ENCODE data around the gene TENM3. TPM values are rescaled to one million over a fixed set of nuclear protein-coding genes. Genes with fewer than 3 reads are reported as not detected.

The TENM3 gene
- total RNA-seq, 1 donor from 2014 or later: 2.8 TPM

DNA sequence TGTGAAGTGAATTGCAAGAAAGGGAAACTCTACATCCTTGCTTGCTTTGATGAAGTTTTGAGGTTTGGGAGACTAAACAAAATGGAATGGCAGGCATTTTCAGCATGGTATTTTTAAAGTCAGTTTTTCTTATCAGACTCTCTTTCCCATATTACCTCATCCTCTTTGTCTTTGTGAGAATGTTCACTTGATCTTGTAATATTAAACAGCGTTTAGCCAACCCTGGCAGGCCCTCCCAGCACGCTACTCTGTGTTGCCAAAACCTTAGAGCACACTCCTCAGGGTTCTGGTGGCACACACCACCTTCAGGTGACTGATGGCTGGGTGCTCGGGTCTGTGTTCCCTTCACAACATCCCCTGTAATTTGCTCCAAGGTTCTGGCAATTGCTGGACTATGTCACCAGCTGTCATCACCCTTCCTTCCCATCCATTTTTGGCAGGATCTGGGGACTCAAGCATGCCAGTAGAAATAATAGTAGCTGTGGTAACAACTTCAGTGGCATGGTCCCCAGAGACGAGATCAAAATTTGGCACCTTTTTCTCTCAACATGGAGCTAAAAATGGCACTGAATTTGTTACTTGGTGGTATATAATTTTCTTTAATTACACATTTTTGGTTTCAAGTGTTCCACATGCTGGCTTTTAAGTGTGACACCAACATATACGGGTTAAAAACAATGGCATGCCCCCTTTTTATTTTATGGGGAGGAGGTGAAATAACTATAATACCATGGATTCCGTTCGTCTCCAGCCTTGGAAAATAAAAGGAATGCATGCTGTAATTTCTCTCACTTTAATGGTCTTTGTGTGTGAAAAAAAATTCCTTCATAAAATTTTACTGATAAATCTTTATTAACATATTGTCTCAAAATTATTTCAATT lies 400.8 kb downstream of the TENM3 start:
- TF ChIP-seq, protein P1, sequence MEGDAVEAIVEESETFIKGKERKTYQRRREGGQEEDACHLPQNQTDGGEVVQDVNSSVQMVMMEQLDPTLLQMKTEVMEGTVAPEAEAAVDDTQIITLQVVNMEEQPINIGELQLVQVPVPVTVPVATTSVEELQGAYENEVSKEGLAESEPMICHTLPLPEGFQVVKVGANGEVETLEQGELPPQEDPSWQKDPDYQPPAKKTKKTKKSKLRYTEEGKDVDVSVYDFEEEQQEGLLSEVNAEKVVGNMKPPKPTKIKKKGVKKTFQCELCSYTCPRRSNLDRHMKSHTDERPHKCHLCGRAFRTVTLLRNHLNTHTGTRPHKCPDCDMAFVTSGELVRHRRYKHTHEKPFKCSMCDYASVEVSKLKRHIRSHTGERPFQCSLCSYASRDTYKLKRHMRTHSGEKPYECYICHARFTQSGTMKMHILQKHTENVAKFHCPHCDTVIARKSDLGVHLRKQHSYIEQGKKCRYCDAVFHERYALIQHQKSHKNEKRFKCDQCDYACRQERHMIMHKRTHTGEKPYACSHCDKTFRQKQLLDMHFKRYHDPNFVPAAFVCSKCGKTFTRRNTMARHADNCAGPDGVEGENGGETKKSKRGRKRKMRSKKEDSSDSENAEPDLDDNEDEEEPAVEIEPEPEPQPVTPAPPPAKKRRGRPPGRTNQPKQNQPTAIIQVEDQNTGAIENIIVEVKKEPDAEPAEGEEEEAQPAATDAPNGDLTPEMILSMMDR (IDR thresholded peaks at IDR 0.05): no peak
- intact Hi-C loops (cut with DNase I): no loop called here
- peak overlapping the region in 1 of 2 donors; percentile 3 for H3K4me3 ChIP-seq

DNA sequence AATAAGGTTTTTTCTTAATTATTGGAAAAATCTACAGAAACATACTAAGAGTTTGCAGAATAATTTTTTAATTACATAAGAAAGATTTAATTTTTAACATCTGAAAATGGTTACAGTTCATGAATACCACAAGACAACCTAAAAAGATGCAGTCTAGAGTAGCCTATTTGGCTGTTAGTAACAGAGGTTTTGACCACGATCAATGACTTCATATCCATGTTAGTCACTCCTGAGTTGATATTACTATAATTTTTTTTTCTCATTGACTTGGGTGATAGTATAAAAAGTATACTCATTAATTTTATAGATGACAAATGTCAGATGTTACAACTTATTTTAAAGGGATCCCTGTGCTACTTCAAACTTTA lies 401.5 kb downstream of the TENM3 start:
- intact Hi-C loops (cut with DNase I): no loop called here
- Histone ChIP-seq H3K4me1 (no peaks in the 10 kb centered on the region), H3K36me3 (no peaks in the 10 kb centered on the region), H3K4me3 (no peak overlapping the region), H3K9me3 (peaks cover 0 to 5% of the 10 kb centered on the region in 2 donors), H3K27me3 (no peaks in the 10 kb centered on the region), H3K27ac (no peak overlapping the region)
- TF ChIP-seq, protein P1 (IDR thresholded peaks at IDR 0.05): no peak
- DNase-seq (ENCODE audit: low spot score in 2 of 2): no peak

More for the DNA sequence above, 400.8 kb downstream of the TENM3 start:
- no peaks in the 10 kb centered on the region for H3K4me1 ChIP-seq
- H3K27ac ChIP-seq: no peak overlapping the region
- H3K9me3 ChIP-seq: peaks cover 0 to 5% of the 10 kb centered on the region in 2 donors
- no peaks in the 10 kb centered on the region for H3K36me3 ChIP-seq
- no peak for DNase-seq (ENCODE audit: low spot score in 2 of 2)
- H3K27me3 ChIP-seq: no peaks in the 10 kb centered on the region

DNA sequence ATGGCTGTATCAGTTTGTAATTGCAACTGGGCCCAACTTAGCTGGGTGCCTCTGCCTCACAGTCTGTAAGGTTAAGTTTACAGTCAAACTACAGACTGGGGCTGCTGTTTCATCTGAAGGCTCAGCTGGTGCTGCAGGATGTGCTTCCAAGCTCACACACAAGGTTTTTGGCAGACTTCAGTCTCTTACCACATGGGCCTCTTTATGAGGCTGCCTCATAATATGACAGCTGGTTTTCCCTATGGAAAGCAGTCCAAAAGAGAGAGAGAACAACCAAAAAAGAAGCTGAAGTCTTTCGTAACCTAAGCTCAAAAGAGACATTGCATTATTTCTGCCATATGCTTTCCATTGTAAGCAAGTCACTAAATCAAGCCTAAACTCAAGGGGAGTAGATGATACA lies 402.3 kb downstream of the TENM3 start:
- TF ChIP-seq, protein P1 (IDR thresholded peaks at IDR 0.05): no peak
- intact Hi-C loops (cut with DNase I): no loop called here
- H3K4me1 ChIP-seq: no peaks in the 10 kb centered on the region
- peaks cover 0 to 5% of the 10 kb centered on the region in 2 donors for H3K9me3 ChIP-seq
- H3K27me3 ChIP-seq: no peaks in the 10 kb centered on the region
- H3K36me3 ChIP-seq: no peaks in the 10 kb centered on the region
- no peak for DNase-seq (ENCODE audit: low spot score in 2 of 2)
- no peak overlapping the region for H3K4me3 ChIP-seq
- no peak overlapping the region for H3K27ac ChIP-seq

DNA sequence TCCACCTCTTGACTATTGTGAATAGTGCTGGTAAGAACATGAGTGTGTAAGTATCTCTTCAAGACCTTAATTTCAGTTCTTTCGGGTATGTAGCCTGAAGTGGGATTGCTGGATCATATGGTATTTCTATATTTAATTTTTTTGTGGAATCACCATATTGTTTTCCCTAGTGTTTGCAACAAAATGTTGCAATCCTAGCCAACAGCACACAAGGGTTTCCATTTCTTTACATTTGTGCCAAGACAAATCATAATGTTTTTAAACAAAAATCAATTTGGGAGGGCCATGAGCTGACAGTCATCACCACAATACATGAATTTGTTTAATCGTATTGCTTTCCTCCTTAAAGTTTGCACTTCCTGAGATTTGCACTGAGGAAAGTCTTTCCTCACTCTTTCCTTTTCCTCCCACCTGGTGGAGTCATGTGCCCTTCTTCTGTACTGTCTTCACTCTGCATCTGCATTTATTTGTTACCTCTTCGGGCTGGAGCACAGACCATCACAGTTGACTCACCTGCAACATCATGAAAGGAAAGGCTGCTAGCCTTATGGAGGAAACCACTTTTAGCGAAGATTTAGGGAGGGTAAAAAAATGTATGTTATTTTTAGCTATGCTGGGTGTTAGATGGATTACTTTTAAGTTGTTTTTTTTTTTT lies 404.6 kb downstream of the TENM3 start:
- intact Hi-C loops (cut with DNase I): no loop called here
- Histone ChIP-seq H3K27ac (no peak overlapping the region), H3K9me3 (peaks cover 0 to 5% of the 10 kb centered on the region in 2 donors), H3K4me3 (no peak overlapping the region), H3K36me3 (no peaks in the 10 kb centered on the region), H3K27me3 (no peaks in the 10 kb centered on the region), H3K4me1 (no peaks in the 10 kb centered on the region)
- DNase-seq (ENCODE audit: low spot score in 2 of 2): no peak
- TF ChIP-seq, protein P1 (IDR thresholded peaks at IDR 0.05): no peak

DNA sequence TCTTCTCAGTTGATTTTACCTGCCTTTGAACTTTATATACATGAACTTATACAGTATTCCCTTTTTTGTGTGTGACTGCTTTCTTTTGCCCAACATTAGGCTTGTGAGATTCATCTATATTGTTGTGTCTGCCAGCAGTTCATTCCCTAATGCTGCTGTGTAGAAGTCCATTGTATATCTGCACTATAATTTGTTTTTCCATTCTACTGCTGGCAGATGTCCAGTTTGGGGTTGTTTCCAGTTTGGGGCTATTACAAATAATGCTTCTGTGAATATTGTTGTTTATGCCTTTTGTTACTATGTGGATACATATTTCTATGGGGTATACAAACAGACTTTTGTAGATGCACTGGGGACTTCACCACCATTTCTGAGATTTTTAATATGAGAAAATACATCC lies 405.6 kb downstream of the TENM3 start:
- DNase-seq (ENCODE audit: low spot score in 2 of 2): no peak
- no peak overlapping the region for H3K4me3 ChIP-seq
- TF ChIP-seq, protein P1 (IDR thresholded peaks at IDR 0.05): no peak
- peaks cover 0 to 5% of the 10 kb centered on the region in 2 donors for H3K9me3 ChIP-seq
- no peaks in the 10 kb centered on the region for H3K36me3 ChIP-seq
- no peaks in the 10 kb centered on the region for H3K4me1 ChIP-seq
- H3K27me3 ChIP-seq: no peaks in the 10 kb centered on the region
- intact Hi-C loops (cut with DNase I): no loop called here
- H3K27ac ChIP-seq: no peak overlapping the region

Data from ascending aorta (tissue), 2 donors.